ENCODE data around the gene IGSF9B. TPM values are rescaled to one million over a fixed set of nuclear protein-coding genes. Genes with fewer than 3 reads are reported as not detected.

IGSF9B gene
- total RNA-seq, 4 donors from 2014 or later = 6.6 to 15.0 (median 9.5) TPM

GRCh38 chr11:133907841-133908241 is 48.9 kb downstream of the IGSF9B start:
- no peak for DNase-seq (ENCODE audit: low spot score in 2 of 2)
- no peak overlapping the region for H3K27ac ChIP-seq
- 87% methylated on average over 22 of the region's 24 CpGs for WGBS
- no peaks in the 10 kb centered on the region for H3K9me3 ChIP-seq
- no peak overlapping the region for H3K4me3 ChIP-seq
- no peak for TF ChIP-seq EP300 (IDR thresholded peaks at IDR 0.05)
- TF ChIP-seq POLR2AphosphoS5 (IDR thresholded peaks at IDR 0.05) = no peak
- no peak for TF ChIP-seq POLR2A (IDR thresholded peaks at IDR 0.05)
- TF ChIP-seq CTCF (IDR thresholded peaks at IDR 0.05) = no peak
- no peaks in the 10 kb centered on the region for H3K4me1 ChIP-seq
- H3K36me3 ChIP-seq = no peaks in the 10 kb centered on the region
- no peaks in the 10 kb centered on the region for H3K27me3 ChIP-seq

- no peaks in the 10 kb centered on the region for H3K36me3 ChIP-seq
- 94% methylated on average over 9 of the region's 9 CpGs for WGBS
- no peak for DNase-seq (ENCODE audit: low spot score in 2 of 2)
- H3K9me3 ChIP-seq = no peaks in the 10 kb centered on the region
- H3K4me1 ChIP-seq = no peaks in the 10 kb centered on the region
- no peak overlapping the region for H3K27ac ChIP-seq
- H3K4me3 ChIP-seq = no peak overlapping the region
- no peaks in the 10 kb centered on the region for H3K27me3 ChIP-seq
- TF ChIP-seq EP300 (IDR thresholded peaks at IDR 0.05) (no peak), CTCF (IDR thresholded peaks at IDR 0.05) (no peak), POLR2A (IDR thresholded peaks at IDR 0.05) (no peak), POLR2AphosphoS5 (IDR thresholded peaks at IDR 0.05) (no peak)
These were observed 49.6 kb downstream of the IGSF9B start for GRCh38 chr11:133907216-133907615.

- H3K36me3 ChIP-seq = no peaks in the 10 kb centered on the region
These were observed 50.0 kb downstream of the IGSF9B start for GRCh38 chr11:133906746-133907145.

GRCh38 chr11:133906241-133906640 is 50.5 kb downstream of the IGSF9B start:
- WGBS = 92% methylated on average over 14 of the region's 15 CpGs
- no peak overlapping the region for H3K4me3 ChIP-seq
- no peak for TF ChIP-seq CTCF (IDR thresholded peaks at IDR 0.05)
- TF ChIP-seq POLR2A (IDR thresholded peaks at IDR 0.05) = no peak
- TF ChIP-seq EP300 (IDR thresholded peaks at IDR 0.05) = no peak
- TF ChIP-seq POLR2AphosphoS5 (IDR thresholded peaks at IDR 0.05) = no peak
- H3K36me3 ChIP-seq = no peaks in the 10 kb centered on the region
- H3K4me1 ChIP-seq = no peaks in the 10 kb centered on the region
- peak; percentile 41 to 44 for DNase-seq (ENCODE audit: low spot score in 2 of 2)
- H3K27me3 ChIP-seq = no peaks in the 10 kb centered on the region
- H3K27ac ChIP-seq = no peak overlapping the region
- H3K9me3 ChIP-seq = no peaks in the 10 kb centered on the region

More at GRCh38 chr11:133906746-133907145, 50.0 kb downstream of the IGSF9B start:
- Histone ChIP-seq H3K27me3 (no peaks in the 10 kb centered on the region), H3K4me1 (no peaks in the 10 kb centered on the region), H3K27ac (no peak overlapping the region), H3K9me3 (no peaks in the 10 kb centered on the region), H3K4me3 (no peak overlapping the region)
- WGBS = 88% methylated on average over 12 of the region's 13 CpGs
- peak in 1 of 2 donors; percentile 37 for DNase-seq (ENCODE audit: low spot score in 2 of 2)
- TF ChIP-seq EP300 (IDR thresholded peaks at IDR 0.05) (no peak), POLR2A (IDR thresholded peaks at IDR 0.05) (no peak), CTCF (IDR thresholded peaks at IDR 0.05) (no peak), POLR2AphosphoS5 (IDR thresholded peaks at IDR 0.05) (no peak)

- Histone ChIP-seq H3K9me3 (no peaks in the 10 kb centered on the region), H3K27me3 (no peaks in the 10 kb centered on the region), H3K36me3 (no peaks in the 10 kb centered on the region), H3K4me1 (no peaks in the 10 kb centered on the region), H3K4me3 (no peak overlapping the region), H3K27ac (no peak overlapping the region)
- TF ChIP-seq CTCF (IDR thresholded peaks at IDR 0.05) (no peak), EP300 (IDR thresholded peaks at IDR 0.05) (no peak), POLR2AphosphoS5 (IDR thresholded peaks at IDR 0.05) (no peak), POLR2A (IDR thresholded peaks at IDR 0.05) (no peak)
- 88% methylated on average over 13 of the region's 13 CpGs for WGBS
- DNase-seq (ENCODE audit: low spot score in 2 of 2) = peak; percentile 17 to 68
These were observed 51.1 kb downstream of the IGSF9B start for GRCh38 chr11:133905677-133906156.

All from suprapubic skin (tissue), 4 donors.